Heart right ventricle (tissue), 16 donors: Measurements from ENCODE around the gene SMG6. TPM values are rescaled to one million over a fixed set of nuclear protein-coding genes. Genes with fewer than 3 reads are reported as not detected.

Experiments
- ATAC-seq, 8 donors: fragments of 200-7000 bp; cut with Tn5 transposase; one replicate each; pipeline ENCODE4 v1.9.1; 2020; ENCODE audit warnings: mild to moderate bottlenecking in 8 of 8, moderate library complexity in 8 of 8, moderate number of reproducible peaks in 1 of 8
- DNase-seq, 2 donors: peaks; one replicate each; pipeline ENCODE4 v3.0.0-alpha.2; 2020
- H3K27ac ChIP-seq, 10 donors: fragments of 200-600 bp; sonication (generic) in 2 of 10; one replicate each; pipeline versions ENCODE4 v1.5.0 to v1.8.0; 2020 to 2022; ENCODE audit warnings: mild to moderate bottlenecking in 3 of 10
- H3K27me3 ChIP-seq, 7 donors: fragments of 200-600 bp; one replicate each; pipeline ENCODE4 v1.8.0; 2021 to 2022; ENCODE audit warnings: mild to moderate bottlenecking in 2 of 7
- H3K36me3 ChIP-seq, 9 donors: fragments of 200-600 bp; sonication (generic) in 1 of 9; one replicate each; pipeline versions ENCODE4 v1.5.0 to v1.8.0; 2020 to 2022; ENCODE audit warnings: mild to moderate bottlenecking in 2 of 9
- H3K4me1 ChIP-seq, 9 donors: fragments of 200-600 bp; sonication (generic) in 1 of 9; one replicate each; pipeline versions ENCODE4 v1.5.0 to v1.8.0; 2020 to 2022; ENCODE audit warnings: mild to moderate bottlenecking in 4 of 9
- H3K4me3 ChIP-seq, 10 donors: fragments of 200-600 bp; sonication (generic) in 2 of 10; one replicate each; pipeline versions ENCODE4 v1.5.0 to v1.8.0; 2020 to 2022; ENCODE audit warnings: mild to moderate bottlenecking in 7 of 10, moderate library complexity in 2 of 10
- H3K9me3 ChIP-seq, 11 donors: fragments of 200-600 bp in 10 of 11; sonication (generic) in 2 of 11; one replicate each; pipeline versions ENCODE4 v1.5.0 to v1.8.0; 2013 to 2022; ENCODE audit warnings: mild to moderate bottlenecking in 2 of 11, control low read depth in 1 of 11, moderate library complexity in 1 of 11
- CTCF ChIP-seq, 9 donors: fragments of 200-600 bp; sonication (generic) in 2 of 9; IDR thresholded peaks; one replicate each; pipeline versions ENCODE4 v1.5.0 to v1.8.0; 2021 to 2022; ENCODE audit warnings: antibody characterized with exemption in 9 of 9, mild to moderate bottlenecking in 5 of 9, moderate library complexity in 1 of 9
- WGBS, 2 donors: extraction: QIAGEN DNeasy Blood & Tissue Kit; methylation state at CpG; one replicate each; pipeline ENCODE4 v1.1.7; 2013; ENCODE audit warnings: inconsistent platforms in 1 of 2; 5-methylcytosine and 5-hydroxymethylcytosine counted together
- intact Hi-C, 10 donors: fragments of 100-400 bp; cut with DNase I; formaldehyde crosslinking; loops; one replicate each; pipeline versions ENCODE4 v1.11.1 to v1.14.2; 2022
- polyA plus RNA-seq, 2 donors: library from polyadenylated mRNA; stranded (reverse); fragments of 200-250 nt; gene quantifications; one replicate each; pipeline ENCODE4 v1.2.3, GENCODE V29; 2013
- total RNA-seq, 10 donors: library from RNA; stranded (reverse); fragmentation: NEBNext Ultra II Directional in 3 of 10; extraction: Animal tissue kit (Norgen Biotek cat#: 25700) in 3 of 10; gene quantifications; one replicate each; pipeline versions ENCODE4 v1.2.1 to v1.2.4, GENCODE V29; 2021 to 2023
- donor health status: Arrhythmogenic right ventricular cardiomyopathy.
- donor health status: ischemic (EF 13 %, LVEDD 7.1; RV severe dilation, severe dysfunction).
- donor health status: healthy with polysubstance abuse.
- donor health status: DM: no; HTN: yes; CAD: no.
- donor health status: DM: no; HTN: no; CAD: no.
- donor health status: ischemic (EF 25% LVEDD 6.9; RV normal size, moderate dysfunction).
- donor health status: ischemic (EF 25% LVEDD 5.7; RV mildly dilated, moderate dysfunction).
- donor health status: healthy.
- donor health status: DM: yes; HTN: yes; CAD: no.
- donor health status: Ischemic cardiomyopathy.
- donor health status: ischemic (EF 35%, LVEDD 5.7; RV mildly dilated, moderate dysfunction).
- donor health status: nonischemic (EF 11% LVEDD 7.7; RV severe dilation, severe dysfunction).
- donor health status: DM: yes; HTN: yes; CAD: no.
- donor health status: PGD.
- donor health status: ischemic (EF 29% LVEDD 5.4; RV normal size, mild dysfunction).
- donor health status: nonischemic (EF 23%, LVEDD 6.1; RV moderate dilation, normal function).

Gene SMG6
- total and polyA plus RNA-seq, 12 donors, result 13.6 to 28.1 (median 19.6) TPM

- Histone ChIP-seq H3K9me3 (no peaks in the 10 kb centered on the region), H3K27ac (peak overlapping the region in 9 of 10 donors; percentile 84 to 97 (median 92)), H3K4me3 (no peak overlapping the region), H3K4me1 (peaks cover 38 to 61% (median 53%) of the 10 kb centered on the region in 9 donors), H3K36me3 (peaks cover 0 to 63% (median 6%) of the 10 kb centered on the region in 9 donors), H3K27me3 (no peaks in the 10 kb centered on the region)
- 74 to 76% methylated on average over 9 of the region's 9 CpGs for WGBS, 2 donors
- no peak for ATAC-seq
- intact Hi-C loops, result loop anchor here in 2 of 10 donors (10.0 kb wide), 1 partner anchor 93 kb away; no protein-coding TSS in a partner anchor
- TF ChIP-seq CTCF (IDR thresholded peaks at IDR 0.05), result no peak
- DNase-seq, result no peak
Measured at GRCh38 chr17:2082003-2082781, 221.4 kb downstream of the SMG6 start.

- 82% methylated on average over 9 of the region's 9 CpGs for WGBS, 2 donors
- intact Hi-C loops, result loop anchor here in 2 of 10 donors (10.0 kb wide), 1 partner anchor 93 kb away; no protein-coding TSS in a partner anchor
- no peak for TF ChIP-seq CTCF (IDR thresholded peaks at IDR 0.05)
- Histone ChIP-seq H3K27ac (peak overlapping the region in 6 of 10 donors; percentile 28 to 97 (median 92)), H3K9me3 (no peaks in the 10 kb centered on the region), H3K4me3 (no peak overlapping the region), H3K27me3 (no peaks in the 10 kb centered on the region), H3K36me3 (peaks cover 0 to 70% (median 6%) of the 10 kb centered on the region in 9 donors), H3K4me1 (peaks cover 37 to 61% (median 53%) of the 10 kb centered on the region in 9 donors)
- DNase-seq (no peak), ATAC-seq (no peak)
Measured at GRCh38 chr17:2081564-2081963, 222.0 kb downstream of the SMG6 start.

GRCh38 chr17:2077040-2077439 is 226.5 kb downstream of the SMG6 start:
- peak overlapping the region in 9 of 10 donors; percentile 85 to 97 (median 92) for H3K27ac ChIP-seq
- no peak for ATAC-seq
- DNase-seq, result no peak
- TF ChIP-seq CTCF (IDR thresholded peaks at IDR 0.05), result no peak
- intact Hi-C loops, result no loop called here
- H3K4me3 ChIP-seq, result no peak overlapping the region
- H3K4me1 ChIP-seq, result peaks cover 20 to 61% (median 53%) of the 10 kb centered on the region in 9 donors
- no peaks in the 10 kb centered on the region for H3K27me3 ChIP-seq
- 61 to 72% methylated on average over 8 of the region's 8 CpGs for WGBS, 2 donors
- H3K36me3 ChIP-seq, result peaks cover 0 to 82% (median 6%) of the 10 kb centered on the region in 9 donors
- no peaks in the 10 kb centered on the region for H3K9me3 ChIP-seq

- Histone ChIP-seq H3K27ac (peak overlapping the region; percentile 60 to 97 (median 92)), H3K27me3 (no peaks in the 10 kb centered on the region), H3K9me3 (no peaks in the 10 kb centered on the region), H3K4me1 (peaks cover 27 to 67% (median 57%) of the 10 kb centered on the region in 9 donors), H3K36me3 (peaks cover 0 to 77% (median 6%) of the 10 kb centered on the region in 9 donors), H3K4me3 (no peak overlapping the region)
- ATAC-seq, result no peak
- DNase-seq, result no peak
- 53 to 61% methylated on average over 17 of the region's 17 CpGs for WGBS, 2 donors
- intact Hi-C loops, result no loop called here
- TF ChIP-seq CTCF (IDR thresholded peaks at IDR 0.05), result no peak
Measured at GRCh38 chr17:2076087-2076984, 227.2 kb downstream of the SMG6 start.
